Erythroblast (primary cell): ENCODE data around the gene ZNF446.
A peak's percentile ranks its signal among the peaks of the same experiment; 100 is the strongest.

ENCODE experiments used
- GATA1 ChIP-seq: IDR thresholded peaks from 2 replicates; pipeline ENCODE4 v1.6.1; 2011; ENCODE audit warnings: low read depth, mild to moderate bottlenecking, control low read depth, low read length, moderate library complexity
- POLR2A ChIP-seq: IDR thresholded peaks from 2 replicates; pipeline ENCODE4 v1.6.1; 2011; ENCODE audit warnings: mild to moderate bottlenecking, low read length

GRCh38 chr19:58499021-58499927, 23.1 kb downstream of the ZNF446 start:
- peak; percentile 65 for TF ChIP-seq POLR2A
- no peak for TF ChIP-seq GATA1
